Measurements from ENCODE around the gene OLIG1. TPM values are rescaled to one million over a fixed set of nuclear protein-coding genes. Genes with fewer than 3 reads are reported as not detected.

Gene OLIG1
- total RNA-seq, 2 experiments from 2014 or later = 0.61 TPM; not detected in 1

DNA sequence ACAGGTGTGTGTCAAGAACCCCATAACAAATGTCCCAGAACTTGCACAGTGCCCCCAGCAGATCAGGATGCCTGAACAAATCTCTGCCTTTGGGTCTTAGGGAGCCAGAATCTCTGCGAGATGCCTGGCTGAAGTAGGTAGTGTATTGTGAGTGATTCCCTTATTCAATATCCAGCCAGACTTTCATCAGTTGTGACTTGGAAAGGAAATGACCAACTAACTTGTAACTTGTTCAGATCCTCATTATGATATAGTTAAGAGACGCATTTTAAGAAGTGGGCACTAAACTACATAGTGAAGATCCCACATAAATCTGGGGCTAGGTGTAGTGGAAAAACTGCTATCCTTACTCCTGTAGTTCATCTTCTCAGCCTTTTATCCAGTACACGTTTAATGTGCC is 32.4 kb upstream of the OLIG1 start:
- POLR2A ChIA-PET = no interaction called here
- CTCF ChIA-PET = interaction anchor here (0.6 to 1.1 kb wide), 3 partner anchors 8 to 160 kb away, joined by 3 read pairs; no protein-coding TSS in a partner anchor
- ATAC-seq = no peak
- H3K9me3 Mint-ChIP-seq = no peaks in the 10 kb centered on the region
- H3K4me3 Mint-ChIP-seq = no peak overlapping the region
- intact Hi-C loops (cut with micrococcal nuclease) = no loop called here
- H3K27ac Mint-ChIP-seq = no peak overlapping the region
- no peak for DNase-seq
- peaks cover 20% of the 10 kb centered on the region for H3K27me3 Mint-ChIP-seq
- H3K4me1 Mint-ChIP-seq (ENCODE audit: low read depth) = peaks cover 12% of the 10 kb centered on the region
- TF ChIP-seq, protein P1, sequence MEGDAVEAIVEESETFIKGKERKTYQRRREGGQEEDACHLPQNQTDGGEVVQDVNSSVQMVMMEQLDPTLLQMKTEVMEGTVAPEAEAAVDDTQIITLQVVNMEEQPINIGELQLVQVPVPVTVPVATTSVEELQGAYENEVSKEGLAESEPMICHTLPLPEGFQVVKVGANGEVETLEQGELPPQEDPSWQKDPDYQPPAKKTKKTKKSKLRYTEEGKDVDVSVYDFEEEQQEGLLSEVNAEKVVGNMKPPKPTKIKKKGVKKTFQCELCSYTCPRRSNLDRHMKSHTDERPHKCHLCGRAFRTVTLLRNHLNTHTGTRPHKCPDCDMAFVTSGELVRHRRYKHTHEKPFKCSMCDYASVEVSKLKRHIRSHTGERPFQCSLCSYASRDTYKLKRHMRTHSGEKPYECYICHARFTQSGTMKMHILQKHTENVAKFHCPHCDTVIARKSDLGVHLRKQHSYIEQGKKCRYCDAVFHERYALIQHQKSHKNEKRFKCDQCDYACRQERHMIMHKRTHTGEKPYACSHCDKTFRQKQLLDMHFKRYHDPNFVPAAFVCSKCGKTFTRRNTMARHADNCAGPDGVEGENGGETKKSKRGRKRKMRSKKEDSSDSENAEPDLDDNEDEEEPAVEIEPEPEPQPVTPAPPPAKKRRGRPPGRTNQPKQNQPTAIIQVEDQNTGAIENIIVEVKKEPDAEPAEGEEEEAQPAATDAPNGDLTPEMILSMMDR (IDR thresholded peaks at IDR 0.05) = no peak
- no peaks in the 10 kb centered on the region for H3K36me3 Mint-ChIP-seq (ENCODE audit: low read depth)

DNA sequence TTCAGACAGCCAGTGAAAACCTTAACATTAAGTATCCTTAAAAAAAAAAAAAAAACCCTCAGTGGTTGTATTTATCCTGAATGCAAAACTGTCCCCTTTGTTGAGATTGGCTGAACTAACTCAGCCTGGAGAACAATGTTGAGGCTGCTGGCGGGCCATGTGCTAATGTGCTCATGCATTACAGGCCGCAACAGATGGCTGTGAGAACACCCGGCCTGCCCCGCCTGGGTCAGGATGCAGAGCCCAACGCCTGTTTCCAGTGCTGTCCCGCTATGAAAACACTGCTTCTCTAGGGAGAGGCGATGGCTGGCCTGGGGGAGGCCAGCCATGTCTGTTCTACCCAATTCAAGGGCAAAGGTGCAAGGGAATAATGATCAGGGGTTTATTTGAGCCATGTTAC is 30.4 kb upstream of the OLIG1 start:
- peaks cover 26% of the 10 kb centered on the region for H3K27me3 Mint-ChIP-seq
- CTCF ChIA-PET = no interaction called here
- intact Hi-C loops (cut with micrococcal nuclease) = no loop called here

GRCh38 chr21:33040215-33040614 is 29.7 kb upstream of the OLIG1 start:
- H3K9me3 Mint-ChIP-seq = no peaks in the 10 kb centered on the region
- CTCF ChIA-PET = no interaction called here
- H3K27me3 Mint-ChIP-seq = peaks cover 27% of the 10 kb centered on the region
- POLR2A ChIA-PET = interaction anchor here (0.7 to 1.9 kb wide), 2 partner anchors 12 to 18 kb away, joined by 3 to 4 read pairs; no protein-coding TSS in a partner anchor
- no peaks in the 10 kb centered on the region for H3K36me3 Mint-ChIP-seq (ENCODE audit: low read depth)
- H3K4me3 Mint-ChIP-seq = no peak overlapping the region
- DNase-seq = no peak
- peaks cover 12% of the 10 kb centered on the region for H3K4me1 Mint-ChIP-seq (ENCODE audit: low read depth)
- ATAC-seq = no peak
- intact Hi-C loops (cut with micrococcal nuclease) = no loop called here
- H3K27ac Mint-ChIP-seq = no peak overlapping the region
- TF ChIP-seq, protein P1 (IDR thresholded peaks at IDR 0.05) = no peak

More for the DNA sequence above, 30.4 kb upstream of the OLIG1 start:
- no peaks in the 10 kb centered on the region for H3K36me3 Mint-ChIP-seq (ENCODE audit: low read depth)
- ATAC-seq (no peak), DNase-seq (no peak)
- no peaks in the 10 kb centered on the region for H3K9me3 Mint-ChIP-seq
- peaks cover 12% of the 10 kb centered on the region for H3K4me1 Mint-ChIP-seq (ENCODE audit: low read depth)
- TF ChIP-seq, protein P1 (IDR thresholded peaks at IDR 0.05) = no peak
- no peak overlapping the region for H3K27ac Mint-ChIP-seq
- H3K4me3 Mint-ChIP-seq = no peak overlapping the region
- POLR2A ChIA-PET = interaction anchor here (0.7 kb wide), 1 partner anchor 13 kb away, joined by 3 read pairs; no protein-coding TSS in a partner anchor

DNA sequence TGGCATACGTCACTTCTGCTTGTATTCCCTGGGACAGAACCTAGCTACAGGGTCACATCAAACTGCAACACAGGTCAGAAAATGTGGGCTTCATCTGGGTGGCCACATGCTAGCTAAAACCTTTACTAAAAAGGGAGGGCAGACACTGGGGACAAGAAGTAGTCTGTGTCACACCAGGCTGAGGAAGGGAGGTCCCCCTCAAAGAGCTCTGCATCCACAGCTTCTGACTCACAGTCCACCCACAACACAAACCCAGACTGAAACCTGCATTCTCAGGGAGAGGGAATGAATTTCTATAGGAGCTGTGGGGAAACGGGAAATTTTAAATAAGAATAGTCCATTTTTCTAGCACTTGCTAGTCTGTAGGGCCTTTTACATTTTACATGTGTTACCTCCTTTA is 28.0 kb upstream of the OLIG1 start:
- Mint-ChIP-seq H3K36me3 (ENCODE audit: low read depth) (no peaks in the 10 kb centered on the region), H3K27ac (no peak overlapping the region), H3K4me3 (no peak overlapping the region), H3K4me1 (ENCODE audit: low read depth) (peaks cover 2% of the 10 kb centered on the region), H3K27me3 (peaks cover 33% of the 10 kb centered on the region), H3K9me3 (no peaks in the 10 kb centered on the region)
- intact Hi-C loops (cut with micrococcal nuclease) = no loop called here
- CTCF ChIA-PET = interaction anchor here (1.0 to 1.2 kb wide), 2 partner anchors 15 to 155 kb away, joined by 3 to 4 read pairs; no protein-coding TSS in a partner anchor
- TF ChIP-seq, protein P1 (IDR thresholded peaks at IDR 0.05) = no peak
- no peak for DNase-seq
- POLR2A ChIA-PET = interaction anchor here (0.5 to 1.9 kb wide), 3 partner anchors 16 to 186 kb away, joined by 3 to 4 read pairs (median 3); no protein-coding TSS in a partner anchor
- no peak for ATAC-seq

DNA sequence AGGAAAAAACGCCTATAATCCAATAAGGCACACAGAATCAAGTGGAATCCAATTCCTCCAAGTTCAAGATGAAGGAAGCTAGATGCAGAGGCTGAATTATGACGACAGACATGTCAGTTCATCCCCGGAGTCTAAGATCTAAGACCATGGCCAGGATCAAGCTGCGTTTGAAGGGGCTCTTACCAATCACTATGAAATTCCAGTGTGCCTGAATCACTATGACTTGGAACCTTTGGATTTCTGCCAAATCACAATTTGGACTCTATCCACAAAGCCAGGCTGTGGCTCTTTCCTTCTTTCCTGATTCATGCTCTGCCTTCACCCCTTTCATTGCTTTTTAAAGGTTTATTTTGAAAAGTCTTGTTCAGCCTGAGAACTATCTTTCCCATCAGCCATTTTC is 27.1 kb upstream of the OLIG1 start:
- Mint-ChIP-seq H3K9me3 (no peaks in the 10 kb centered on the region), H3K27ac (no peak overlapping the region), H3K27me3 (peaks cover 36% of the 10 kb centered on the region), H3K4me1 (ENCODE audit: low read depth) (no peaks in the 10 kb centered on the region), H3K36me3 (ENCODE audit: low read depth) (no peaks in the 10 kb centered on the region), H3K4me3 (no peak overlapping the region)
- TF ChIP-seq, protein P1 (IDR thresholded peaks at IDR 0.05) = no peak
- CTCF ChIA-PET = interaction anchor here (1.2 kb wide), 1 partner anchor 16 kb away, joined by 3 read pairs; no protein-coding TSS in a partner anchor
- POLR2A ChIA-PET = no interaction called here
- DNase-seq = no peak
- ATAC-seq = no peak
- intact Hi-C loops (cut with micrococcal nuclease) = no loop called here
